Osteoblast (primary cell): ENCODE measurements around the gene MGMT. TPM values are rescaled to one million over a fixed set of nuclear protein-coding genes. Genes with fewer than 3 reads are reported as not detected.
A peak's percentile ranks its signal among the peaks of the same experiment; 100 is the strongest.

Experiments used
- DNase-seq: peaks from one replicate; pipeline ENCODE4 v3.0.0; 2011; ENCODE audit warnings: low spot score, mixed read lengths; ENCODE audit not compliant: insufficient read length; ENCODE audit errors: missing footprints
- H2AFZ ChIP-seq: 2 replicates; pipeline ENCODE4 v1.6.0; 2011; ENCODE audit warnings: mild to moderate bottlenecking, low read length
- H3K27ac ChIP-seq: 2 replicates; pipeline ENCODE4 v1.5.1; 2011; ENCODE audit warnings: mild to moderate bottlenecking, low read depth, low read length, moderate library complexity
- H3K27me3 ChIP-seq: 2 replicates; pipeline ENCODE4 v1.6.0; 2012; ENCODE audit warnings: mild to moderate bottlenecking, control low read depth, inconsistent platforms, low read length, moderate library complexity; ENCODE audit not compliant: insufficient read depth
- H3K36me3 ChIP-seq: 2 replicates; pipeline ENCODE4 v1.5.1; 2011; ENCODE audit warnings: mild to moderate bottlenecking, low read length, control low read depth, moderate library complexity; ENCODE audit not compliant: insufficient read depth
- H3K4me1 ChIP-seq: 2 replicates; pipeline ENCODE4 v1.5.1; 2011; ENCODE audit warnings: mild to moderate bottlenecking, low read length, control low read depth, moderate library complexity; ENCODE audit not compliant: insufficient read depth
- H3K4me2 ChIP-seq: 2 replicates; pipeline ENCODE4 v1.6.0; 2011; ENCODE audit warnings: mild to moderate bottlenecking, low read length; ENCODE audit not compliant: insufficient read depth
- H3K4me3 ChIP-seq: fragments of 200-600 bp; sonication (generic); 3 replicates; pipeline ENCODE4 v1.5.1; 2012; ENCODE audit warnings: mild to moderate bottlenecking, low read length, inconsistent platforms; ENCODE audit not compliant: insufficient read depth
- H3K79me2 ChIP-seq: 2 replicates; pipeline ENCODE4 v1.6.0; 2012; ENCODE audit warnings: mild to moderate bottlenecking, low read length, control low read depth, inconsistent platforms; ENCODE audit not compliant: insufficient read depth
- H3K9me3 ChIP-seq: 2 replicates; pipeline ENCODE4 v1.5.1; 2011; ENCODE audit warnings: low read depth, low read length, control low read depth
- H4K20me1 ChIP-seq: 2 replicates; pipeline ENCODE4 v1.6.0; 2012; ENCODE audit warnings: mild to moderate bottlenecking, low read length, control low read depth; ENCODE audit not compliant: insufficient read depth
- total RNA-seq: library from RNA; depleted of rRNA; stranded (reverse); fragments of >200 nt; gene quantifications from 2 replicates; pipeline ENCODE4 v1.2.3, GENCODE V29; 2012
- TF ChIP-seq, protein P1 (sequence below): IDR thresholded peaks from 2 replicates; pipeline ENCODE4 v1.5.1; 2011; ENCODE audit warnings: mild to moderate bottlenecking, low read depth, low read length, moderate library complexity; ENCODE audit errors: extremely low read depth

MGMT gene
- total RNA-seq, 1 donor: 21.0 TPM

DNA sequence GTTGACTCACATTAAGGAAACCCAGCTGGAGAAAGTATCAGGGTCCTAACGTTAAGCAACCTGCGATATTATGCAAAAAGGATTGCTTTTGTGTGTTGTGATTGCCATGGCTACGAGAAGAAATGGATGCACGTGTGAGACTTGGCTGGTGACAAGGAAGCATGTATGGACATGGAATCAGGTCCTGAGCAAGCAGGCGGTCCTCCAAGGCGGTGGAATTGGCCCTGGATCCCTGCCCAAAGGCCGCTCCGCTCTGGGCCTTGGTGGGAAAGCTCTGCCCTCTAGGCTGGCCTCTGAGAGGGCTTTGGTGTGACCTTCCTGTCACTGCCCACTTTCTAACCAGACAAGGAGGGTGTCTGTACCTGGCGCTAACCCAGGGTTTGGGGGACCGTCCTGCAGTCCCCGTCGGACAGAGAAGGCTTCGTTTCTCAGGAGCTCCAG, 305.0 kb downstream of the MGMT start:
- no peaks in the 10 kb centered on the region for H3K9me3 ChIP-seq

DNA sequence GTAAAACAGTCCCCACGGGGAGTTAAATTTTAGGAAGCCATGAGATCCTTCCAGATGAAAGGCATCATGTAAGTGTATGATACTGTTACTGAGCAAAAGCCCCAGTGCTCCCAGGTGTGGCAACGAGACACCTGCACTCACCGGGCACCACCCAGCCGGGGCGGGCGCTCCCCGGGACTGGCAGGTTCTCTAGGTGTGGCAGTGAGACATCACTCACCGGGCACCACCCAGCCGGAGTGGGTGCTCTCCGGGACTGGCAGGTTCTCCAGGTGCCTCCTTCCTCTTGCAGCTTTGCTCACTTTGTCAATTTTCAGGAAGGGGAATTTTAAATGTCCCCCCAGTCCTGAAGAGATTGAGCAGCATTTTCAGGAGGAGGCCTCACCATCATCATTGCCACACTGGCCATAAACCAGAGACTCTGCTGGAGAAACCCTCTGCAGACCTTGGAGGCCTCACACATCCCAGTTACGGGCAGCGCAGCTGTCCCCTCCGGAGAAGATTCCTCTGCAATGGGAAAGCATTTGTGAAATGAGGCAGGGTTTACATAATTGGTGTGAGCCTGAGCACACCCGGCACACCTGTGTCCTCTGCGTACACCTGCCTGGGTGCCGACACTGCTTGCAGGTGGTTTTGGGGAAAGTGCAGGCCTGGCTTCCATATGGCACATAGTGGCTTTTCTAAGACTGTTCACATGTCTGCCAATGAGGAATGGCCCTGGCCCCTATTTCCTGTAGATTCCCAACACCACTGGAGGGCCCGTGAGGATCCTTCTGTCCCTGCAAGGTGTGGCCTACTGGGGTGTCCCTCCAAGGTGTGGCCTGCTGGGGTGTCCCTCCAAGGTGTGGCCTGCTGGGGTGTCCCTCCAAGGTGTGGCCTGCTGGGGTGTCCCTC, 305.7 kb downstream of the MGMT start:
- TF ChIP-seq, protein P1, sequence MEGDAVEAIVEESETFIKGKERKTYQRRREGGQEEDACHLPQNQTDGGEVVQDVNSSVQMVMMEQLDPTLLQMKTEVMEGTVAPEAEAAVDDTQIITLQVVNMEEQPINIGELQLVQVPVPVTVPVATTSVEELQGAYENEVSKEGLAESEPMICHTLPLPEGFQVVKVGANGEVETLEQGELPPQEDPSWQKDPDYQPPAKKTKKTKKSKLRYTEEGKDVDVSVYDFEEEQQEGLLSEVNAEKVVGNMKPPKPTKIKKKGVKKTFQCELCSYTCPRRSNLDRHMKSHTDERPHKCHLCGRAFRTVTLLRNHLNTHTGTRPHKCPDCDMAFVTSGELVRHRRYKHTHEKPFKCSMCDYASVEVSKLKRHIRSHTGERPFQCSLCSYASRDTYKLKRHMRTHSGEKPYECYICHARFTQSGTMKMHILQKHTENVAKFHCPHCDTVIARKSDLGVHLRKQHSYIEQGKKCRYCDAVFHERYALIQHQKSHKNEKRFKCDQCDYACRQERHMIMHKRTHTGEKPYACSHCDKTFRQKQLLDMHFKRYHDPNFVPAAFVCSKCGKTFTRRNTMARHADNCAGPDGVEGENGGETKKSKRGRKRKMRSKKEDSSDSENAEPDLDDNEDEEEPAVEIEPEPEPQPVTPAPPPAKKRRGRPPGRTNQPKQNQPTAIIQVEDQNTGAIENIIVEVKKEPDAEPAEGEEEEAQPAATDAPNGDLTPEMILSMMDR: no peak
- H3K27ac ChIP-seq: no peak overlapping the region
- no peaks in the 10 kb centered on the region for H4K20me1 ChIP-seq
- H3K4me2 ChIP-seq: no peak overlapping the region
- no peaks in the 10 kb centered on the region for H3K9me3 ChIP-seq
- no peaks in the 10 kb centered on the region for H3K27me3 ChIP-seq
- H3K4me1 ChIP-seq: no peaks in the 10 kb centered on the region
- DNase-seq: peak; percentile 80
- no peak overlapping the region for H2AFZ ChIP-seq
- no peaks in the 10 kb centered on the region for H3K79me2 ChIP-seq
- H3K4me3 ChIP-seq: no peak overlapping the region
- H3K36me3 ChIP-seq: no peaks in the 10 kb centered on the region

More for the DNA sequence above, 305.0 kb downstream of the MGMT start:
- Histone ChIP-seq H3K79me2 (no peaks in the 10 kb centered on the region), H3K27me3 (no peaks in the 10 kb centered on the region), H3K4me2 (no peak overlapping the region), H4K20me1 (no peaks in the 10 kb centered on the region), H3K36me3 (no peaks in the 10 kb centered on the region), H3K27ac (no peak overlapping the region), H3K4me1 (no peaks in the 10 kb centered on the region), H3K4me3 (no peak overlapping the region), H2AFZ (no peak overlapping the region)
- peak; percentile 65 for DNase-seq
- TF ChIP-seq, protein P1: no peak

DNA sequence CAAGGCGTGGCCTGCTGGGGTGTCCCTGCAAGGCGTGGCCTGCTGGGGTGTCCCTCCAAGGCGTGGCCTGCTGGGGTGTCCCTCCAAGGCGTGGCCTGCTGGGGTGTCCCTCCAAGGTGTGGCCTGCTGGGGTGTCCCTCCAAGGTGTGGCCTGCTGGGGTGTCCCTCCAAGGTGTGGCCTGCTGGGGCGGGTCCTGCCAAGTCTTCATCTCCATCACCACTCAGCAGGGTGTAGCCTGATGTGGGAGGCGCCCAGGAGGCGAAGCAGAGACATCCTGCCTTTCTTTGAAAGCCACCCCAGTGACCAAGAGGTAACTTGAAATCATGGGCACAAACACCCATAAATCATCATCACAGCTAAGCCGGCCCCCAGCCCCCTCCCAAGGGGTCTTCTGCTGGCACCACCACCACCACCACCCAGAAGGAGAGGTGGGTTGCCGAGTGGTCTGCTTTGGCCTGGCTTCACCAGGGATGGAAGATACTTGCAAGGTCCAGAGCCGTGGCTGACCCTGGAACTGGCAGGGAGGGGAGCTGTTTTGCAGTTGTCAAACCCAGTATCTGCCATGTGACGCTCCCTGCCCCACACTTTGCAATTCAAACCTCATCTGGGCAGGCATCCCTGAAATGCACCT, 306.4 kb downstream of the MGMT start:
- H3K9me3 ChIP-seq: no peaks in the 10 kb centered on the region
- H3K79me2 ChIP-seq: no peaks in the 10 kb centered on the region
- H3K4me1 ChIP-seq: no peaks in the 10 kb centered on the region
- H3K36me3 ChIP-seq: no peaks in the 10 kb centered on the region
- H3K27ac ChIP-seq: no peak overlapping the region
- H2AFZ ChIP-seq: no peak overlapping the region
- H3K4me2 ChIP-seq: no peak overlapping the region
- no peaks in the 10 kb centered on the region for H4K20me1 ChIP-seq
- no peaks in the 10 kb centered on the region for H3K27me3 ChIP-seq
- H3K4me3 ChIP-seq: no peak overlapping the region
- TF ChIP-seq, protein P1: no peak
- DNase-seq: peak; percentile 37
